BJ (cell line): ENCODE data around the gene ANKRD65. TPM values are rescaled to one million over a fixed set of nuclear protein-coding genes. Genes with fewer than 3 reads are reported as not detected.

Experiments used
- CTCF ChIA-PET: fragments of 350-600 bp; formaldehyde crosslinking; extraction: SDS; loops from one replicate; lab custom pipeline; 2021; ENCODE audit warnings: antibody characterized with exemption, inconsistent platforms; lab: Yijun Ruan, JAX
- POLR2A ChIA-PET: fragments of 300-600 bp; sonication (Branson Sonifier 250); formaldehyde crosslinking; extraction: SDS; loops from one replicate; lab custom pipeline; 2021; ENCODE audit warnings: antibody characterized with exemption; lab: Charles Lee
- DNase-seq: peaks from one replicate; pipeline ENCODE4 v3.0.0-alpha.2; 2011; ENCODE audit warnings: low read depth
- H3K27me3 ChIP-seq: 2 replicates; pipeline ENCODE4 v1.6.0; 2011; ENCODE audit warnings: low read length; ENCODE audit not compliant: control insufficient read depth, insufficient read depth
- H3K36me3 ChIP-seq: 2 replicates; pipeline ENCODE4 v1.5.1; 2011; ENCODE audit warnings: low read length; ENCODE audit not compliant: control insufficient read depth, insufficient read depth
- H3K4me3 ChIP-seq: 2 replicates; pipeline ENCODE4 v1.5.1; 2011; ENCODE audit warnings: low read depth, mild to moderate bottlenecking, control low read depth, low read length
- CTCF ChIP-seq: IDR thresholded peaks from 2 replicates; pipeline ENCODE4 v1.5.1; 2011; ENCODE audit warnings: low read depth, mild to moderate bottlenecking, control low read depth, inconsistent platforms, low read length, moderate library complexity; ENCODE audit not compliant: insufficient read depth
- polyA plus RNA-seq: library from polyadenylated mRNA; depleted of rRNA; stranded (reverse); fragments of >200 nt; gene quantifications from 2 replicates; pipeline ENCODE4 v1.2.3, GENCODE V29; 2011

Gene ANKRD65
- polyA plus RNA-seq, 1 experiment = 0.43 TPM

GRCh38 chr1:1442069-1442770 lies 21.1 kb upstream of the ANKRD65 start:
- Histone ChIP-seq H3K36me3 (no peaks in the 10 kb centered on the region), H3K27me3 (no peaks in the 10 kb centered on the region), H3K4me3 (no peak overlapping the region)
- no peak for DNase-seq
- ChIA-PET POLR2A (no interaction called here), CTCF (interaction anchor here (2.0 to 3.5 kb wide), 4 partner anchors 10 to 67 kb away, joined by 5 to 25 read pairs (median 16); partner anchors contain the start of genes ATAD3C and AURKAIP1)
- TF ChIP-seq CTCF = no peak

GRCh38 chr1:1441002-1441888 lies 20.2 kb upstream of the ANKRD65 start:
- Histone ChIP-seq H3K27me3 (peaks cover 4% of the 10 kb centered on the region; the same call in 1 of the 2 replicates), H3K4me3 (no peak overlapping the region), H3K36me3 (no peaks in the 10 kb centered on the region)
- peak; percentile 92 for TF ChIP-seq CTCF
- no peak for DNase-seq
- CTCF ChIA-PET = interaction anchor here (0.6 to 3.5 kb wide), 12 partner anchors 10 to 93 kb away, joined by 3 to 25 read pairs (median 4); partner anchors contain the start of genes ATAD3C and AURKAIP1
- POLR2A ChIA-PET = no interaction called here

- Histone ChIP-seq H3K36me3 (no peaks in the 10 kb centered on the region), H3K27me3 (peaks cover 4% of the 10 kb centered on the region; the same call in 1 of the 2 replicates), H3K4me3 (no peak overlapping the region)
- no peak for DNase-seq
- CTCF ChIA-PET = interaction anchor here (0.6 to 3.5 kb wide), 12 partner anchors 10 to 89 kb away, joined by 3 to 25 read pairs (median 4); partner anchors contain the start of genes ATAD3C and AURKAIP1
- no peak for TF ChIP-seq CTCF
- POLR2A ChIA-PET = no interaction called here
Observed at GRCh38 chr1:1440262-1441001, 19.4 kb upstream of the ANKRD65 start.

- no peak for TF ChIP-seq CTCF
- no peak overlapping the region for H3K4me3 ChIP-seq
- no peak for DNase-seq
- peaks cover 4% of the 10 kb centered on the region; the same call in 1 of the 2 replicates for H3K27me3 ChIP-seq
- ChIA-PET POLR2A (no interaction called here), CTCF (interaction anchor here (1.3 to 3.2 kb wide), 4 partner anchors 12 to 29 kb away, joined by 3 to 25 read pairs (median 7); partner anchors contain the start of gene ATAD3C)
- H3K36me3 ChIP-seq = no peaks in the 10 kb centered on the region
Observed at GRCh38 chr1:1439546-1440261, 18.6 kb upstream of the ANKRD65 start.
